ENCODE measurements around the gene ENPP5. TPM values are rescaled to one million over a fixed set of nuclear protein-coding genes. Genes with fewer than 3 reads are reported as not detected.
"Not testable (repeated sequence)": the region's sequence is repeated elsewhere in the genome, so short reads cannot be mapped to it uniquely, and the experiment has no call there.

Gene ENPP5
- polyA plus RNA-seq, 1 experiment, result not detected

DNA sequence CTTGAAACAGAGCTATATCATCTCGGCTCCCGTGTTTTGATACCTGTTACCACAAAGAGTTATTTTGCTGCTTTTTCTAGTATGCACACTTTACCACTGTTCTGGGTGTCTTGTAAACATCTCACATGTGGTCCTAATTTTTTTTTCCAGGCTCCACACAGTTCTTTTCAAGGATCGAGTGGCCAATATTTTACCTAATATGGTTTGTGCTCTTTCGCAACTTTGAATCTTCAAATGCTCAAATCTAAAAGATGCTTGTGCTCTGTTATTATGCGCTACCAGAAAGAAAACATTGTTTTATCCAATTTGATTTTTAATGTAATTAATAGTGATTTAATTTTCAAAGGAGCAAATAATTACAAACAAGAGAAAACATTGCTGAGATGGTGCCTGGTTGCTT, 10.7 kb downstream of the ENPP5 start:
- no peak for DNase-seq (ENCODE audit: low read depth, low spot score)
- POLR2A ChIA-PET, result no interaction called here
- no peaks in the 10 kb centered on the region for H3K9me3 ChIP-seq (ENCODE audit: control insufficient read depth, insufficient read depth, low read length)
- H3K27me3 ChIP-seq (ENCODE audit: control insufficient read depth, insufficient read depth, low read length), result no peaks in the 10 kb centered on the region
- H3K27ac ChIP-seq (ENCODE audit: low read depth, low read length), result no peak overlapping the region
- H3K4me3 ChIP-seq (ENCODE audit: low read depth, low read length), result no peak overlapping the region
- CTCF ChIA-PET, result no interaction called here
- TF ChIP-seq, protein P1, sequence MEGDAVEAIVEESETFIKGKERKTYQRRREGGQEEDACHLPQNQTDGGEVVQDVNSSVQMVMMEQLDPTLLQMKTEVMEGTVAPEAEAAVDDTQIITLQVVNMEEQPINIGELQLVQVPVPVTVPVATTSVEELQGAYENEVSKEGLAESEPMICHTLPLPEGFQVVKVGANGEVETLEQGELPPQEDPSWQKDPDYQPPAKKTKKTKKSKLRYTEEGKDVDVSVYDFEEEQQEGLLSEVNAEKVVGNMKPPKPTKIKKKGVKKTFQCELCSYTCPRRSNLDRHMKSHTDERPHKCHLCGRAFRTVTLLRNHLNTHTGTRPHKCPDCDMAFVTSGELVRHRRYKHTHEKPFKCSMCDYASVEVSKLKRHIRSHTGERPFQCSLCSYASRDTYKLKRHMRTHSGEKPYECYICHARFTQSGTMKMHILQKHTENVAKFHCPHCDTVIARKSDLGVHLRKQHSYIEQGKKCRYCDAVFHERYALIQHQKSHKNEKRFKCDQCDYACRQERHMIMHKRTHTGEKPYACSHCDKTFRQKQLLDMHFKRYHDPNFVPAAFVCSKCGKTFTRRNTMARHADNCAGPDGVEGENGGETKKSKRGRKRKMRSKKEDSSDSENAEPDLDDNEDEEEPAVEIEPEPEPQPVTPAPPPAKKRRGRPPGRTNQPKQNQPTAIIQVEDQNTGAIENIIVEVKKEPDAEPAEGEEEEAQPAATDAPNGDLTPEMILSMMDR (IDR thresholded peaks at IDR 0.05; ENCODE audit: low read depth, low read length), result no peak

DNA sequence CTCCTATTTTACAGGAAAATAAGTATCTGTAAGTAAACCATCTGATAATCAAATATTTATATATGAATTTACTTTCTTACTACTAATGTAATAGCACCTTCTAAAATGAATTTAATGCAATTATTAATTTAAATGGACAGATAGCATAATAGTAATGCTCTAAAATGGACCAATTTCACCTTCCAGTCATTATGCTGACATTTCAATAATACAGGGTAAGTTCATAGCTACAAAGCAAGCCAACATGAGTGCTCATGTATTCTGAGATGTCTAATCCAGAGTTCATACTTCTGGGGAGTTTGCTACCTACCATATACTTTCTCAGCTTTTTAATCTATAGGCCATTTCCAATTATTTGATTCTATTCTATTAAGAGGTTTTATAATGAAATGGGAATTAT, 11.6 kb downstream of the ENPP5 start:
- ChIA-PET POLR2A (no interaction called here), CTCF (no interaction called here)

DNA sequence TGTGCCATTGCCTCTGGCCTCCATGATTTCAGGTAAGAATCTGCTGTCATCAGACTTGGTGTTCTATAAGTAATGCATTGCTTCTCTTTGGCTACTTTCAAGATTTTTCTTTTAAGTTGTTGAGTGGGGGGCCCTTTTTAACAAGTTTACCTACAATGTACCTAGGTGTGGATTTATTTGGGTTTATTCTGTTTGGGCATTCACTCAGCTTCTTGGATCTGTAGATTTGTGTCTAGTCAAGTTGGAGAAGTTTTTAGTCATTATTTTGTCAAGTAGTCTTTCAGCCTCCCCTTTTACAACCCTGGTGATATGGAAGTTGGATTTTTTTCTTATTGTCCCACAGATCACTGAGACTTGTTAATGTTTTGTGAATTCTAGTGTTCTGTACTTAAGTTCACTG, 14.1 kb downstream of the ENPP5 start:
- H3K27me3 ChIP-seq (ENCODE audit: control insufficient read depth, insufficient read depth, low read length), result no peaks in the 10 kb centered on the region
- no peaks in the 10 kb centered on the region for H3K9me3 ChIP-seq (ENCODE audit: control insufficient read depth, insufficient read depth, low read length)
- TF ChIP-seq, protein P1 (IDR thresholded peaks at IDR 0.05; ENCODE audit: low read depth, low read length), result no peak
- H3K4me3 ChIP-seq (ENCODE audit: low read depth, low read length), result no peak overlapping the region
- H3K27ac ChIP-seq (ENCODE audit: low read depth, low read length), result no peak overlapping the region
- POLR2A ChIA-PET, result no interaction called here
- no peak for DNase-seq (ENCODE audit: low read depth, low spot score)
- CTCF ChIA-PET, result no interaction called here

More for the DNA sequence above, 11.6 kb downstream of the ENPP5 start:
- no peaks in the 10 kb centered on the region for H3K27me3 ChIP-seq (ENCODE audit: control insufficient read depth, insufficient read depth, low read length)
- H3K4me3 ChIP-seq (ENCODE audit: low read depth, low read length), result no peak overlapping the region
- H3K9me3 ChIP-seq (ENCODE audit: control insufficient read depth, insufficient read depth, low read length), result no peaks in the 10 kb centered on the region
- TF ChIP-seq, protein P1 (IDR thresholded peaks at IDR 0.05; ENCODE audit: low read depth, low read length), result no peak
- H3K27ac ChIP-seq (ENCODE audit: low read depth, low read length), result no peak overlapping the region
- no peak for DNase-seq (ENCODE audit: low read depth, low spot score)

DNA sequence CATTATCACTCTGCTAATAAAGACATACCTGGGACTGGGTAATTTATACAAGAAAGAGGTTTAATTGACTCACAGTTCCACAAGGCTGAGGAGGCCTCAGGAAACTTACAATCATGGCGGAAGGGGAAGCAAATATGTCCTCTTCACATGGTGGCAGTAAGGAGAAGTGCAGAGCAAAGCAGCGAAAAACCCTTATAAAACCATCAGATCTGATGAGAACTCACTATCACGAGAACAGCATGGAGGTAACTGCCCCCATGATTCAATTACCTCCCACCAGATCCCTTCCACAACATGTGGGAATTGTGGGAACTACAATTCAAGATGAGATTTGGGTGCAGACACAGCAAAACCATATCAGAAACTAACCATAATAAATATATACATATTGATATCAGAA, 21.7 kb downstream of the ENPP5 start:
- H3K4me3 ChIP-seq (ENCODE audit: low read depth, low read length); H3K9me3 ChIP-seq (ENCODE audit: control insufficient read depth, insufficient read depth, low read length); CTCF ChIA-PET; H3K27ac ChIP-seq (ENCODE audit: low read depth, low read length); H3K27me3 ChIP-seq (ENCODE audit: control insufficient read depth, insufficient read depth, low read length); POLR2A ChIA-PET; DNase-seq (ENCODE audit: low read depth, low spot score): not testable (repeated sequence)

DNA sequence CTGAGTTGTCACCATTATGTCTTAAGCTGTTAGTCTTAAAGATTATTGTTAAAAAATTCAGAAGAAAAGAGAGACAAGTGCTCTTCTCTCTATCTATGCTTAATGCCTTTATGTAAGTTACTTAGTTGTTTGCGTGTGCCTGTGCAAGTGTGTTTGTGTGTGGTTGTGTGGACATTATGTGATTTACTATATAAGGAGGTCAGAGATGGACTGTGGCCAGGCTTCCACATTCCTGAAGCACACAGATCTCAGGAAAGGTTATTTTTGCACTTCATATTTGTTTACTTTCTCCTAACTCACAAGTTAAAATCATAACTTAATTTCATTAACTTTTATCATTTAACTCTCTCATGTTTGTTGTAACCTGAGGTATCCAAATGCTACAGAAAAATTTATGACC, 26.5 kb downstream of the ENPP5 start:
- H3K27me3 ChIP-seq (ENCODE audit: control insufficient read depth, insufficient read depth, low read length), result no peaks in the 10 kb centered on the region
- ChIA-PET CTCF (no interaction called here), POLR2A (no interaction called here)
- no peak overlapping the region for H3K4me3 ChIP-seq (ENCODE audit: low read depth, low read length)
- TF ChIP-seq, protein P1 (IDR thresholded peaks at IDR 0.05; ENCODE audit: low read depth, low read length), result no peak
- no peak overlapping the region for H3K27ac ChIP-seq (ENCODE audit: low read depth, low read length)
- H3K9me3 ChIP-seq (ENCODE audit: control insufficient read depth, insufficient read depth, low read length), result no peaks in the 10 kb centered on the region
- no peak for DNase-seq (ENCODE audit: low read depth, low spot score)

DNA sequence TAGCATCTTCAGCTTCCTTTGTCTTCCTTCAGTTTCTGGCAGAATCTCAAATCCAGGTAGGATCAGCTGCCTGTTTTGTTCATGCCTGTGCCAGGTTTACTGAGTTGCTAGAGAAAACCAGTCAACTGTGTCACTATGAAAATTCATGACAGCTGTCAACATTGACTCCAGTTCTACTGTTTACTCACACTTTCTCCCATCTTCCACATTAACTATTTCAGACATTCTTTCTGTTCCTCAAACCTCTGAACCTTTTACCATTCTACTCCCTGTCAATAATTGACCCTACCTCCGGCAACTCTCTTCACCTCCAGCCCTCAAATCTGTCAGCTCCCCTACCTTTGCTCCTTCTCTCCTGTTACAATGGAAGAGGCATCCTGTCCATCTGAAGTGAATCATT, 32.5 kb downstream of the ENPP5 start:
- DNase-seq (ENCODE audit: low read depth, low spot score), result no peak
- Histone ChIP-seq H3K27ac (ENCODE audit: low read depth, low read length) (no peak overlapping the region), H3K27me3 (ENCODE audit: control insufficient read depth, insufficient read depth, low read length) (no peaks in the 10 kb centered on the region), H3K9me3 (ENCODE audit: control insufficient read depth, insufficient read depth, low read length) (no peaks in the 10 kb centered on the region), H3K4me3 (ENCODE audit: low read depth, low read length) (no peak overlapping the region)
- CTCF ChIA-PET, result interaction anchor here (0.6 kb wide), 1 partner anchor 48 kb away, joined by 3 read pairs; no protein-coding TSS in a partner anchor
- TF ChIP-seq, protein P1 (IDR thresholded peaks at IDR 0.05; ENCODE audit: low read depth, low read length), result no peak
- POLR2A ChIA-PET, result no interaction called here
